DND-41 (cell line): ENCODE measurements around the gene RPIA.

ENCODE experiments used
- ATAC-seq: fragments of 200-7000 bp; cut with Tn5 transposase; 3 replicates; pipeline ENCODE4 v1.9.1; 2021; ENCODE audit warnings: low read depth; ENCODE audit not compliant: insufficient read depth
- DNase-seq: peaks from one replicate; pipeline ENCODE4 v3.0.0-alpha.2; 2020
- H2AFZ ChIP-seq: 2 replicates; pipeline ENCODE4 v1.6.0; 2012; ENCODE audit warnings: low read depth, low read length
- H3K27ac ChIP-seq: 2 replicates; pipeline ENCODE4 v1.5.1; 2012; ENCODE audit warnings: low read length, inconsistent platforms
- H3K27me3 ChIP-seq: fragments of 200-600 bp; sonication (generic); 2 replicates; pipeline ENCODE4 v1.6.0; 2012; ENCODE audit warnings: low read length, mild to moderate bottlenecking, inconsistent platforms; ENCODE audit not compliant: insufficient read depth, poor library complexity
- H3K36me3 ChIP-seq: 2 replicates; pipeline ENCODE4 v1.5.1; 2012; ENCODE audit warnings: low read length, inconsistent platforms; ENCODE audit not compliant: insufficient read depth
- H3K4me1 ChIP-seq: 2 replicates; pipeline ENCODE4 v1.5.1; 2012; ENCODE audit warnings: mild to moderate bottlenecking, low read length; ENCODE audit not compliant: insufficient read depth
- H3K4me2 ChIP-seq: 2 replicates; pipeline ENCODE4 v1.6.0; 2012; ENCODE audit warnings: mild to moderate bottlenecking, moderate library complexity, low read length, inconsistent platforms; ENCODE audit not compliant: insufficient read depth
- H3K4me3 ChIP-seq, 2 experiments: fragments of 200-600 bp in 1 of 2; shearing (Covaris generic) in 1 of 2; 2 replicates each; pipeline ENCODE4 v1.5.1; 2012 to 2016; ENCODE audit warnings: inconsistent platforms in 2 of 2, low read length in 2 of 2, mild to moderate bottlenecking in 2 of 2, low read depth in 1 of 2, moderate library complexity in 1 of 2
- H3K79me2 ChIP-seq: 2 replicates; pipeline ENCODE4 v1.6.0; 2012; ENCODE audit warnings: low read length, inconsistent platforms; ENCODE audit not compliant: insufficient read depth
- H3K9ac ChIP-seq: 2 replicates; pipeline ENCODE4 v1.6.0; 2012; ENCODE audit warnings: low read depth, mild to moderate bottlenecking, inconsistent platforms, low read length, moderate library complexity
- H3K9me3 ChIP-seq: 2 replicates; pipeline ENCODE4 v1.5.1; 2012; ENCODE audit warnings: low read length, moderate library complexity, mild to moderate bottlenecking, inconsistent platforms; ENCODE audit not compliant: insufficient read depth, severe bottlenecking
- H4K20me1 ChIP-seq: 2 replicates; pipeline ENCODE4 v1.6.0; 2012; ENCODE audit warnings: low read length; ENCODE audit not compliant: insufficient read depth
- CTCF ChIP-seq: IDR thresholded peaks from 2 replicates; pipeline ENCODE4 v1.5.1; 2012; ENCODE audit warnings: borderline replicate concordance, low read length, moderate library complexity, mild to moderate bottlenecking; ENCODE audit not compliant: poor library complexity, severe bottlenecking; ENCODE audit errors: extremely low read depth
- EZH2 ChIP-seq: IDR thresholded peaks from 3 replicates; pipeline ENCODE4 v1.6.1; 2012; ENCODE audit warnings: borderline replicate concordance, low read depth, mild to moderate bottlenecking, moderate library complexity, low read length, inconsistent platforms; ENCODE audit not compliant: severe bottlenecking

RPIA gene

GRCh38 chr2:88696611-88697010 is 5.1 kb downstream of the RPIA start:
- peaks cover 29% of the 10 kb centered on the region; the same call in 1 of the 2 replicates for H4K20me1 ChIP-seq
- H3K4me2 ChIP-seq, result no peak overlapping the region
- peaks cover 79% of the 10 kb centered on the region for H3K79me2 ChIP-seq
- H3K9me3 ChIP-seq, result no peaks in the 10 kb centered on the region
- H3K27ac ChIP-seq, result no peak overlapping the region
- H2AFZ ChIP-seq, result no peak overlapping the region
- DNase-seq, result no peak
- H3K36me3 ChIP-seq, result peaks cover 31% of the 10 kb centered on the region
- H3K27me3 ChIP-seq, result no peaks in the 10 kb centered on the region
- no peak for TF ChIP-seq CTCF
- TF ChIP-seq EZH2, result no peak
- H3K4me3 ChIP-seq, result no peak overlapping the region
- no peak for ATAC-seq
- H3K9ac ChIP-seq, result no peak overlapping the region
- peaks cover 26% of the 10 kb centered on the region for H3K4me1 ChIP-seq

GRCh38 chr2:88697370-88698026 is 6.0 kb downstream of the RPIA start:
- Histone ChIP-seq H3K27ac (no peak overlapping the region), H3K4me1 (peaks cover 18% of the 10 kb centered on the region), H3K4me3 (no peak overlapping the region), H3K79me2 (peaks cover 74% of the 10 kb centered on the region), H3K4me2 (peak overlapping the region; percentile 4; the same call in 1 of the 2 replicates), H4K20me1 (peaks cover 29% of the 10 kb centered on the region; the same call in 1 of the 2 replicates), H2AFZ (no peak overlapping the region), H3K9me3 (no peaks in the 10 kb centered on the region), H3K27me3 (no peaks in the 10 kb centered on the region), H3K36me3 (peaks cover 40% of the 10 kb centered on the region), H3K9ac (no peak overlapping the region)
- ATAC-seq (peak; percentile 49), DNase-seq (no peak)
- TF ChIP-seq CTCF (no peak), EZH2 (no peak)

GRCh38 chr2:88698027-88698413 is 6.5 kb downstream of the RPIA start:
- H3K36me3 ChIP-seq, result peaks cover 45% of the 10 kb centered on the region
- no peak for ATAC-seq
- no peak overlapping the region for H2AFZ ChIP-seq
- H3K27me3 ChIP-seq, result no peaks in the 10 kb centered on the region
- peaks cover 13% of the 10 kb centered on the region for H3K4me1 ChIP-seq
- H3K9ac ChIP-seq, result no peak overlapping the region
- no peak for DNase-seq
- peaks cover 68% of the 10 kb centered on the region for H3K79me2 ChIP-seq
- H3K9me3 ChIP-seq, result peaks cover 3% of the 10 kb centered on the region
- peaks cover 25% of the 10 kb centered on the region; the same call in 1 of the 2 replicates for H4K20me1 ChIP-seq
- H3K4me3 ChIP-seq, result no peak overlapping the region
- no peak overlapping the region for H3K4me2 ChIP-seq
- no peak for TF ChIP-seq CTCF
- TF ChIP-seq EZH2, result no peak
- no peak overlapping the region for H3K27ac ChIP-seq
